GM12801 (cell line): ENCODE measurements around the gene HOXB3.

Experiments
- TF ChIP-seq, protein P1 (sequence below): IDR thresholded peaks from one replicate; pipeline ENCODE4 v1.5.1; 2011; ENCODE audit warnings: control low read depth; ENCODE audit not compliant: insufficient read length; ENCODE audit errors: extremely low read depth

HOXB3 gene

DNA sequence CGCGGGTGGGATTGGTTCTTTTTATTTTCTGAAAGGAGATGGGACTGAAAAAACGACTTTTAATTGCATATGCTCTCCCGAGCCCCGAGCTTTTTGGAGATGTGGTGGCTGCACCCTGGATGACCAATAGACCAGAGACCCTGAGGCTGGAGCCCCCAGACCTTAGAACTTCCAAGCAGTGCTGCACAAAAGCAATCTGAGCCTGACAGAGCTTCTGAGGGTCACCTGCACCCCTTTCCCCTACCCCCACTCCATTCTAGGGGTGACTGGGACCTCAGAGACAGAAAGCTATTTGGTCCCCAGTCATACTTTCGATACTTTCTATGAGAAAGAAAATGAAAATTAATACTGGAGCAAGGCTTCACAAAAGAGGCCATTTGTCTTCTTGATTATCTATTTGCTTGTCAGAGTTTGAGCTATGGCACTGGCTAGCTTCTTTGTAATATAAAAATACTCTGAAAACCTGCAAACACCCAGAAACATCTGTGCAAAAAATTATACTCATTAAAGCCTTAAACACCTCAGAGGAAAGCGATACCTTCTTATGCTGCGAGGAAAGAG, 15.5 kb downstream of the HOXB3 start:
- TF ChIP-seq, protein P1, sequence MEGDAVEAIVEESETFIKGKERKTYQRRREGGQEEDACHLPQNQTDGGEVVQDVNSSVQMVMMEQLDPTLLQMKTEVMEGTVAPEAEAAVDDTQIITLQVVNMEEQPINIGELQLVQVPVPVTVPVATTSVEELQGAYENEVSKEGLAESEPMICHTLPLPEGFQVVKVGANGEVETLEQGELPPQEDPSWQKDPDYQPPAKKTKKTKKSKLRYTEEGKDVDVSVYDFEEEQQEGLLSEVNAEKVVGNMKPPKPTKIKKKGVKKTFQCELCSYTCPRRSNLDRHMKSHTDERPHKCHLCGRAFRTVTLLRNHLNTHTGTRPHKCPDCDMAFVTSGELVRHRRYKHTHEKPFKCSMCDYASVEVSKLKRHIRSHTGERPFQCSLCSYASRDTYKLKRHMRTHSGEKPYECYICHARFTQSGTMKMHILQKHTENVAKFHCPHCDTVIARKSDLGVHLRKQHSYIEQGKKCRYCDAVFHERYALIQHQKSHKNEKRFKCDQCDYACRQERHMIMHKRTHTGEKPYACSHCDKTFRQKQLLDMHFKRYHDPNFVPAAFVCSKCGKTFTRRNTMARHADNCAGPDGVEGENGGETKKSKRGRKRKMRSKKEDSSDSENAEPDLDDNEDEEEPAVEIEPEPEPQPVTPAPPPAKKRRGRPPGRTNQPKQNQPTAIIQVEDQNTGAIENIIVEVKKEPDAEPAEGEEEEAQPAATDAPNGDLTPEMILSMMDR, result no peak

DNA sequence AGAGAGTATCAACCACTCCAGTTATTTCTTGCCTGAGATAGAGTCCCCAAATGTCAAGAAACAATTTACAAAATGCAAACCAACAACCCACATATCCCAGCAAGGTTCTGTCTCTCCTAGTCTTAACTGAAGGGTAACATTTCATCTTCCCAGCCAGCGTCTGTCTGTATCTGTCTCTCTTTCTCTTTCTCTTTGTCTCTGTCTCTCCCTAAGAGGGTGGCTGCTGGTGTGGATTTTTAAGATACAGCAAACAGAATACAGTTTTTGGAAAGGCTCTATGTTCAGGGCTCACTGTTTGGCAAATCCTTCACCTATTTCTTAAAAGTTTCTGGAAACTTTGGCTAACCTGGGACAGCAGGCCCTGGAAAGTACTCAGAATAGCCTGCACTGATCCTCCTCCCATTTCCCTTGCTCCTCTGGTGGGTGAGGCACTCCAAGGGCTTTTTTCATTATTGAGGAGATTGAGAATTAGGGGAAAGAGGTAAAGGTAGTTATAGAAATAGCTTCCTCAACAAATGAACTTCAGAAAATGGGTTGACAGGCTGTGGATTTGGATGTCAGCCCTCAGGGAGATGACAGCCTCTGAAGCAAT, 18.1 kb downstream of the HOXB3 start:
- TF ChIP-seq, protein P1, result no peak

DNA sequence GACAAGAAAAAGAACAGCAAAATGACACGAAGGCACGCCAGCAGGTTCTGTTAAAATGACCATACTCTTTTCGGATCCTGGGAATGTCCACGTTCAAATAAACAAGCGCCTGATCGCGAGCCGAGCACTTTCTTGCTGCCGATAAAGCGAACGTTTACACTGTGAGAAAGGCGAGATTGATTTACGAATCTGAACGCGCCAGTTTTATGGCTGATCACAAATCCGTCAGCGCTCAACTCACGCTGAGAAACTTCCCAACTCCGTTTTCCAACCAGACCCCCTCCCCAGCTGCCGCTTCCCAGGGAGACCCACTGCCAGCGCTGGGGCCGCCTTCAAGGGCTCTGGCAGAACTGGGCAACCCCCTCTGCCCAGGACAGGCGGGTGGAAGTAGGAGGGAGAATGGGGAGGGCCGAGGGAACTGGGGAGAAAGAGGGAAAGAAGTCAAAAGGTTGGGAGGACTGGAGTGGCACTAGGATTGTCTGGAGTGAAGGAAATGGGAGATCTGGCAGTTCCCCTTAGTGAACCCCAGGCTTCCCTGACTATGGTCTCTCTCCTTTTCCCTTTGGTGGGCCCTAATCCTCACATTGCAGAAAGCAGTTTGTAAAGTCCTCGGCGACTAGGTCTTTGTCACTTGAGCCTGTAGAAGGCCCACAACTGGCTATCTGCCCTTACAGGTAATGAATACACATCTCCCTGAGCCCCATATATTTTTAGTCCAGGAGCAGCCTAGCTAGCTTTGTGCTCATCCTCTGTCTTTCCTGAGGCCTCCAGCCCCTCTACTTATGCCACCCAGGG, 18.8 kb downstream of the HOXB3 start:
- TF ChIP-seq, protein P1, result no peak

DNA sequence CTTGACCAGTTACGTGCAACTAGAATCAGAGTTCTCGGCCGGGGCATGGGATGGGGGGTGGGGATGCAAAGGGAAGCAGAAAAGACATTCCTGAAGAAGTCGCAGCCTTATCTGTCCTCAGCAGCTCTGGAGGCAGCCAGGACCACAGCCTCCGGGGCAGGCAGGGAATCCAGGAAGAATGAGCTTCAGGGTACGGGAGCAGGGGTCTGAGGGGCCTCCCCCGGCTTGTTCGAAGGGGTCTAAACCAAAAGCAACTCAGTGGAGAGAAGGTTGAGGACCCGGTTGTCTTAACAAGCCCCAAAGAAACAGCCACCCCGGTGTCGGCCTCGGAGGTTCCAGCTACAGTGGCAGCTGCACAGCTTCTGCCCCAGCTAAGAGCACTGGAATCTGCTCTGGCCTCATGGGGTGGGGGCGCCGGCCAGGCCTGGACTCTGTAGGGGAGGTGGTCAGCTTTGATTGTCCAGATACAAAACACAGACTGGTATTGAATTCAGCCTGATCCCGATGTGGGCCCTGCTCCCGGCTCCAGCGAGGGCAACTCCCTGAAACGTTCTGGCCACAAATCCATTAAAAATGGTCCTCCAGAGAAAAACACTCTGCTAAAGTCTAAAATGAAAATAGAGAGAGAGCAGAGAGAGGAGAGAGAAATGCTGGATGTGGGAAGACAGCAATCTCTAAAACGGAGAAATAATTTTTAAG, 19.6 kb downstream of the HOXB3 start:
- TF ChIP-seq, protein P1, result no peak

DNA sequence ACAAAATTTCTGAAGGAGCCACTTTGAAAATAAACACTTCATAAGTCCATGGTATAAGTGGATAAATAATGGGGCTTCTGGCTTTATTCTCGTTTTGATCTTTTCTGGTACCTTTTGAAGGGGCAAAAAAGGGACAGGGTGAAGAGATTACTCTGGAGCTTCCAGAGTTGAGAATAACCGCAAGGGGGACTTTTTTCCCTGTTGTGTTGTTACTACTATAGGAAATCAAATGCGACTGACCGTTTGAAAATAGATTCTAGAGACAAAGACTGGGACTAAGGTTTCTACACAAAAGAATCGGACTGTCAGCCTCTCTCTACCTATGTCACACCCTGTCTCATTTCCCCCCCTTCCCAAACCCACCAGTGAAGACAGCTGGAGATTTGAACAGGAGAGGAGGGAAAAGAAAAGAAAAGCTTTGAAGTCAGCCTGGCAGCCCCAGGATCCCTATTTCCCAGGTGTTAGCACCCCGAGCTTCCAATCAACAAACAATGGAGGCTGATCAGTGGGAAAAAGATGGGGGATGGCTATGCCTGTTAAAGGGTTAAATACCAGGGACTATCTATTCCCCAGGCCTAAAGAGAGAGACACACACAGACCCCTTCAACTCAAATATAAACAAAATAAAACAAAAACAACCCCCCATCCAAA, 20.2 kb downstream of the HOXB3 start:
- TF ChIP-seq, protein P1, result no peak

DNA sequence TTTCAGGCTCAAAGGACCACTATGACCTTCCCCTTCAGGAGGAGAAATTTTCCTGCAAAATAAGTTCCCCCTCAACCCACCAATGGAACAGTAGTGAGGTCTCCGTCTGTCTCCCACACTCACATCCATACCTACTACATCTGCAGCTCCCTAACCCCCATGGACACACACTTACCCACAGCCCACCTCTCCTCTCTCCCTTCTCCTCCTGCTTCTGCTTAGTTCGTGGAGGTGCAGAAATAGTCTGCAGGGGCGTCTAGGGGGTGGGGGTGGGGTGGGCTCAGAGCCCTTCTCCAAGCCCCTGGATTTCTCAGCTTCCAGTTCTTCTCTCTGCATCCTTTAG, 20.8 kb downstream of the HOXB3 start:
- TF ChIP-seq, protein P1, result no peak
